ENCODE data around the gene EVPL.
A peak's percentile ranks its signal among the peaks of the same experiment; 100 is the strongest.

Gene EVPL

GRCh38 chr17:76005263-76006149 is 21.6 kb downstream of the EVPL start:
- no peak overlapping the region for H3K4me3 ChIP-seq (ENCODE audit: low read length)
- peak; percentile 62 for TF ChIP-seq CTCF (IDR thresholded peaks at IDR 0.05; ENCODE audit: insufficient read depth, low read depth, low read length, missing control alignments)
- DNase-seq (ENCODE audit: low read depth) = peak; percentile 73

DNA sequence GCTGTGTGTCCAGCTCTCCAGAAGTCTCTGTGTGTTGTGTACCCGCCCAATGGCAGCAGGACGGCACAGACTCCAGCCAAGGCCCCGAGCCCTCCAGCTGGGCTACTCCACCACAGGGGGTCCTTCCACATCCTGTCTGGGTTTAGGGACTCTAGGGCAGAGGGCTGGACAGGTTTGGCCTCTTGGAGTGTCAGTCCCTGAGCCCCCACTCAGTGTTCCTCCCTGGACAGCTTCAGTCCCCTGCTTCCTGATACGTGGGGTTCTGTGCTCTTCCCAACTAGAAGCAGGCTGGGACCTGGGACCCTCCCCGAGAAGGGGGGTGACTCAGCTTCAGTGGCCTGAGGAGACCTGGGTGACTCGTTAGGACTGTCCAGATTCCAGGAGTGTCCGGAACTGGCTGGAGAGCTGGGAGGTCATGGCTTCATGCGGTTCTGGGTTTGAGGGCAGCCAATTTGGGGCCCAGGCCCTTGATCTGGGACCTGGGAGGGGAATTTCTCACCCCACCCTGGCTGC is 22.3 kb downstream of the EVPL start:
- no peak for DNase-seq (ENCODE audit: low read depth)
- TF ChIP-seq CTCF (IDR thresholded peaks at IDR 0.05; ENCODE audit: insufficient read depth, low read depth, low read length, missing control alignments) = no peak
- H3K4me3 ChIP-seq (ENCODE audit: low read length) = no peak overlapping the region

GRCh38 chr17:76003915-76004314 is 23.2 kb downstream of the EVPL start:
- TF ChIP-seq CTCF (IDR thresholded peaks at IDR 0.05; ENCODE audit: insufficient read depth, low read depth, low read length, missing control alignments) = no peak
- no peak for DNase-seq (ENCODE audit: low read depth)
- H3K4me3 ChIP-seq (ENCODE audit: low read length) = no peak overlapping the region

DNA sequence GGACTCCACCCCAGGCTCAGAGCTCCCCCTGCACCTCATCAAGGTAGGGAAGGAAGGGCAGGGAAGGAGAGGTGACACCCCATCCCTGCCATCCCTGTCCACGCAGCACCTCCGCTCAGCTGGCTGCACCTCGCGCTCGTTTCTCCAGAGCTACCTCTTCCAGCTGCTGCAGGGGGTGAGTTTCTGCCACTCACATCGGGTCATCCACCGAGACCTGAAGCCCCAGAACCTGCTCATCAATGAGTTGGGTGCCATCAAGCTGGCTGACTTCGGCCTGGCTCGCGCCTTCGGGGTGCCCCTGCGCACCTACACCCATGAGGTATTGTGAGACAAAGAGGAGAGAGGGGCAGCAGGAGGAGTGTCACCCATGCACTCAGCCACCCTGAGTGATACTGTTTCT is 25.0 kb downstream of the EVPL start:
- no peak for DNase-seq (ENCODE audit: low read depth)
- TF ChIP-seq CTCF (IDR thresholded peaks at IDR 0.05; ENCODE audit: insufficient read depth, low read depth, low read length, missing control alignments) = no peak
- H3K4me3 ChIP-seq (ENCODE audit: low read length) = no peak overlapping the region

GRCh38 chr17:76000755-76001521 is 26.2 kb downstream of the EVPL start, which contains the start of gene CDK3:
CDK3 (plus strand) TSS chr17:76000855; CDS start chr17:76001426, 571 bp downstream.
- no peak for TF ChIP-seq CTCF (IDR thresholded peaks at IDR 0.05; ENCODE audit: insufficient read depth, low read depth, low read length, missing control alignments)
- no peak for DNase-seq (ENCODE audit: low read depth)
- H3K4me3 ChIP-seq (ENCODE audit: low read length) = no peak within 1 kb of the TSS

DNA sequence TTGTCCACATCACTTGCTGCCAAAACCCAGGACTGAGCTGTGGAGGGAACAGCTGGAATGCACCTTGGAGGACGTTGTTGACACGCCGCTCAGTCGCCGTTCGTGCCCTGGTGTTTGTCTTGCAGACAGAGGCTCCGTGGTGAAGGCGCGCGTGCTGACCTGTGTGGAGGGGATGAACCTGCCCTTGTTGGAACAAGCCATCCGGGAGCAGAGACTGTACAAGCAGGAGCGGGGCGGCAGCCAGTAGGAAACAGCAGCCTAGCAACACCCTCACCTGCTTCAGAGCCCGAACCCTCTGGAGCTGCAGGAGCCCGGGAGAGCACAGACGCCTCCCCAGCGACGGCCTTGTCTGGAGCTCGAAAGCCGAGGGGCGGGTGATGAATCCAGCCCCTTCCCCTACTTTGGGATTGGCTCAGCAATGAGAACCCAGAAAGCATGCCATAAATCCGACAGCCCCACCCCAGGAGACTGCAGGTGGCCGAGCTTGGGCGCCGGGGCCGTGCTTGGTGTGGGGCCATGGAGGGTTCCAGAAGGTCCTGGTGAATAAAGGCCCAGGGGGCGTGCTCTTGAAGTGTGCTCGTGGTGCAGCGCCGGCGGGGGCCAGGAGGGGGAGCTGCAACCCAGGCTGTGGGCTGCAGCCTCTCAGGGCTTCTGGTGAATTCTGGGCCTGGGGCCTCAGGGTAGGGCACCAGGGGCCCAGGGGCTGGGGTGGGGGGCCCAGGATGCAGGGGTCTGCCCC is 26.9 kb downstream of the EVPL start:
- peak; percentile 77 for TF ChIP-seq CTCF (IDR thresholded peaks at IDR 0.05; ENCODE audit: insufficient read depth, low read depth, low read length, missing control alignments)
- no peak overlapping the region for H3K4me3 ChIP-seq (ENCODE audit: low read length)
- peak; percentile 67 for DNase-seq (ENCODE audit: low read depth)

All from epithelial cell of esophagus (primary cell).